NCI-H1436 treated with DMSO at 0.1 percent for 48 hours (cell line): ENCODE data around the gene C6orf132.

Source experiments
- DNase-seq: peaks from one replicate; lab custom pipeline; 2025; lab: John Stamatoyannopoulos, UW

Gene C6orf132

GRCh38 chr6:42136508-42137193 lies 5.8 kb downstream of the C6orf132 start:
- DNase-seq, result no peak

- DNase-seq, result no peak
Observed at GRCh38 chr6:42135722-42136121, 6.7 kb downstream of the C6orf132 start.

DNA sequence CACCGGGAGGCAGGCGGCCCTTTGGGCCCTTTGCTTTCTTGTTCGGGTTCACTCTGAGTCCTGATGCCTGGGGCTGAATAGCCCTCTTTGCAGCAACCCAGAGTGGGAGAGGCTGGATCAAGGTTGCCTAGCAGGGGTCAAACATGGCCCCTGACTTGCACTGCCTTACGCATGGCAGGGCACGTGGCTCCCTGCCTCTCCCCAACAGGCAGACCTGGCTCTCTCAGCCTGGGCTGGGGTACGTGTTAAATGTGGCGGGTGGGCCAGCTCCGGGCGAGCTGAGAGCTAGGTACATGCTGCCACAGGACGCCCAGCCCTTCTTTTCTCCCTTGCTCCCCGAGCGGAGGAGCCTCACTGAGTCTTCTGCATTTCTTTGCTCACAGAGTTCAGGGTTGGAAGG lies 7.3 kb downstream of the C6orf132 start:
- DNase-seq, result no peak

DNA sequence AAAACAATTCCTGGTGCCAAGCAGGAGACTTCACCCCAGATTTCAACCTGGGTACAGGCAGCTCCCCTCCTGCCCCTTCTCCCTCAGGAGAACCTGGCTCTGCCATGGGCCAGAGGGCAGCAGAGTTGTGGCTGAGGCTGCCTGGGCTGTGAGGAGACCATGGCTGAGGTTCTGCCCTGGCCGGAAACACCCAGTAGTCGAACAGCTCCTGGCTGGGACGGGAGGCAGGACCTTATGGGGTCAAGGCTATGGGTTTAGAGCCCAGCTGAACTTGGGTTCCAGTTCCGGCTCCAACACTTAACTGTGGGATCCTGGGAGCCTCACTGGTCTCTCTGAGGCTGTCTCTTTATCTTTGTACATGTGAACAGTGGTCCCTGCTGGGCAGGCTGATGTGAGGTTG lies 8.5 kb downstream of the C6orf132 start:
- DNase-seq, result no peak

DNA sequence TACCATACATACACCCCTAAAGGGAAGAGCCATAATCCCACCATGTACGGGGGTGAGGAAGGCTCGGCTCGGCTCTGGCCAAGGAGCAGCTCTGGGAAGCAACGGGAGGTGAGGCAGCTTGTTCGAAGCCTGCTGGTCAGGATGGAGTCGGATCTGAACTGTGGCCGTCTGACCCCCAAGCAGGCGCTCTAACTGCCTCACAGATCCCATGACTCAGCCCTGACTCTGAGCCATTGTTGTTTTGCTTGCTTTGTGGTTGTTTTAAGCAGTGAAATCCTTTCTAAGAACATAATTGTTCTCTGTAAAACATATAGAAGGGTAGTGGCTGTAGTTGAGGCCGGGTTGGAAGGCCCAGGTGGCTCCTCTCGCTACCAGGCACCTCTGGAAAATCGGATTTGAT lies 10.9 kb downstream of the C6orf132 start:
- DNase-seq, result no peak

GRCh38 chr6:42129360-42129676 lies 13.1 kb downstream of the C6orf132 start:
- no peak for DNase-seq

DNA sequence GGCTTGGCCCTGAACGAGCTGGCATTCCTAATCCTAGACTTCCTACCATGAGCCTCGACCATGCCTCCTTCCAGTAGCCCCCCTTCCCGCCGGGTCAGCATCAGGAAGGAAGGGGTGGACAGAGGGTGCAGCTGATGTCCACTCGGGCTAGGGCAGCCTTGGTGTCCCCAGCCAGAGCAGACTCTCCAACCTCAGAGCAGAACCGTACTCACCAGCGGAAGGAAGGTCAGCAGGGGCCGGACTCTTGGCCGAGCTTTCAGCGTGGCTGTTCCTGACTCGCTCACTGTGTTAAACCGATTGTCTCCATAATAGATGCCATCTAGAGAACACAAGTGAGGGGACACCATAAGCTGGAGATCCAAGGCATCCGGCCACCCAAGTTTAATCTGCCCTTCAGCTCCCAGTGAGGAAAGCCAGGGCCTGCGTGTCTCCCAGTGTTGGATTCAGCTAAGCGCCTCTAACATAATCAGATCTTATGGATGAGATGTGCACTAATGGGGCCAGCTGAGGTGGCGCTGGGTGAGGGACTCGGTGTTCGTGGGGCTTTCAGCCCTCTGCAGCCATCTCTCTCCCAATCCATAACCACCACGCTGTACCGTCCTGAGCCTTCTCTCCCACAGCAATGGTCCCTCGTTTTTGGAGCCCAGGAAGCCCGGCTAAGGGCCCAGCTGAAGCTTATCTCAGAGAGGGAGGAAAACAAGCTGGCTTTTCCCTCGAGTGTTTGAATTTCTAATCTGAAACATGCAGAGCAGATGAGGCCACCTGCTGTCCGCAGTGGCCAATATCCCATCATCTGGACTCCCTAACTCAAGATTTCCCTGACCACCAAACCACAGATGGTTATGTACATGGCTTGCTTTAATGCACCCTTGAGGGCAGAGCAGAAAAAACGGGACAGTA lies 13.7 kb downstream of the C6orf132 start:
- DNase-seq, result no peak

GRCh38 chr6:42125663-42126062 lies 16.8 kb downstream of the C6orf132 start:
- no peak for DNase-seq

DNA sequence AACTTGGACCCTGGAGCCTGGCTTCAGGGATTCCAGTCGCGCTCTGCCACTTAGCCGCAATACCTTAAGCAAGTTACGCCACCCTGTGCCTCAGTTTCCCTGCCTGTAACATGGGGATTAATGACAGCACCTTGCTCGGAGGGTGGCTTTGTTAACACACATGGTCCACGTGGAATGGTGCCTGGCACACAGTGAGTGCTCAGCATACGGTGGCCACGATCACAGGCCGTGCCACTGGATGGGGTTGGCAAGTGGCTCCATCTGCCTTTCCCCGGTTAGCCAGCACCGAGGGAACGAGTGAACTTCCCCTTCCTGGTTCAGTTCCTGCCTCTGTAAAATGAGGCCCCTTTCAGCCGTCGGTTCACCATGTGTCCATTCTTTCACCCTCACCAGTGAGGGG lies 17.2 kb downstream of the C6orf132 start:
- no peak for DNase-seq

DNA sequence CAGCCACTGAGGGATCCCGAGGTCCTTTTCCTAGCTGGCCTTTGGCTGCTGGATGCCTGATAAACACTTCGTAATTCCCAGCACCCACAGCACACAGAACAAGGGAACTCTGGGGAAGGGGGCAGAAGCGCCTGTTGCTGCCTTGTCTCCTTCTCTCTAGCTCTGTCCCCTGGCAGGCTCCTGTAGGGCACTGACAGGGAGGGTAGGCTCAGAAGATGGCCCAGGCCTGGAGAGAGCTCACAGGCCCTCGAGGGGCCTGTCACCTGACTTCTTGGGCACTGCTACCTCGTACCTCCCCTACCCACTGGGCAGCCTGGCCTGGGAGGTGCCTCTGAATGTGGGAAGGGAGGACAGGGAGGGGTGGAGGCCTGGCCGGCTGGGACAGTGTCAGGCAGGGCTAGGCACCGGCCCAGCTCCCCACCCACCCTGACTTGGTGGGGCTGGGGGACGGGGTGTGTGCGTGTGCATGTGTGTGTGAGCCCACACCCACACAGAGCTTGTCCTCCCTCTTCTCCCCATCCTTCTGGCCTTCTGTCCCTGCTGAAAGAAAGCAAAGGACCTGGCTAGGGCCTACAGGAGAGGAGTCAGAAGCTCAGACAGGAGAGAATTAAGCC lies 18.1 kb downstream of the C6orf132 start:
- no peak for DNase-seq

DNA sequence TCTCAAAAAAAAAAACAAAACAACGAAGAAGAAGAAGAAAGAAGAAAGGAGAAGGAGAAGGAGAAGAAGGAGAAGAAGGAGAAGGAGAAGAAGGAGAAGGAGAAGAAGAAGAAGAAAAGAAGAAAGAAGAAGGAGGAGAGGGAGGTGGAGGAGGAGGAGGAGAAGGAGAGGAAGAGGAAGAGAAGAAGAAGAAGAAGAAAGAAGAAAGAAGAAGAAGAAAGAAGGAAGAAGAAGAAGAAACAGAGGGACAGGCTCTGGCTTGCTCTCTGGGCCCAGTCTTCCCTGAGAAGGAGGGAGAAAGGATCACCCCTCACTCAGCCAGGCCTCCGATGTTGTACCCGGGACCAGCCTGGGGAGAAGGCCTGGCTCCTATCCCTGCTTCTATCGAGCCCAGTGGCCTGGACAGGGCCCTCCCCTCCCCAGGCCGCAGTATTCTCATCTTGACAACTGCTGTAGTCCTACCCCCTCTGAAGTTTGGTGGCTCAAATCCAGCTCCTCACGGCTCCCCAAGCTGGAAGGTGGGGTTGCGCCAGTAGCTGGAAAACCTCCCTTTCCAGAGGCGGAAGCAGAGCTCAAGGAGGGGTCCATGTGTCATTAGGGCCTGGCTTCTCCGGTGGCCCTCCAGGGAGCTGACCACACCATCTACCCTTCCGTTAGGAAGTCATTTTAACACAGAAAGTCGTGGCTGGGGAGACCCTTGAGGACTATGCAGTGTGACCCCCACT lies 18.9 kb downstream of the C6orf132 start:
- no peak for DNase-seq

DNA sequence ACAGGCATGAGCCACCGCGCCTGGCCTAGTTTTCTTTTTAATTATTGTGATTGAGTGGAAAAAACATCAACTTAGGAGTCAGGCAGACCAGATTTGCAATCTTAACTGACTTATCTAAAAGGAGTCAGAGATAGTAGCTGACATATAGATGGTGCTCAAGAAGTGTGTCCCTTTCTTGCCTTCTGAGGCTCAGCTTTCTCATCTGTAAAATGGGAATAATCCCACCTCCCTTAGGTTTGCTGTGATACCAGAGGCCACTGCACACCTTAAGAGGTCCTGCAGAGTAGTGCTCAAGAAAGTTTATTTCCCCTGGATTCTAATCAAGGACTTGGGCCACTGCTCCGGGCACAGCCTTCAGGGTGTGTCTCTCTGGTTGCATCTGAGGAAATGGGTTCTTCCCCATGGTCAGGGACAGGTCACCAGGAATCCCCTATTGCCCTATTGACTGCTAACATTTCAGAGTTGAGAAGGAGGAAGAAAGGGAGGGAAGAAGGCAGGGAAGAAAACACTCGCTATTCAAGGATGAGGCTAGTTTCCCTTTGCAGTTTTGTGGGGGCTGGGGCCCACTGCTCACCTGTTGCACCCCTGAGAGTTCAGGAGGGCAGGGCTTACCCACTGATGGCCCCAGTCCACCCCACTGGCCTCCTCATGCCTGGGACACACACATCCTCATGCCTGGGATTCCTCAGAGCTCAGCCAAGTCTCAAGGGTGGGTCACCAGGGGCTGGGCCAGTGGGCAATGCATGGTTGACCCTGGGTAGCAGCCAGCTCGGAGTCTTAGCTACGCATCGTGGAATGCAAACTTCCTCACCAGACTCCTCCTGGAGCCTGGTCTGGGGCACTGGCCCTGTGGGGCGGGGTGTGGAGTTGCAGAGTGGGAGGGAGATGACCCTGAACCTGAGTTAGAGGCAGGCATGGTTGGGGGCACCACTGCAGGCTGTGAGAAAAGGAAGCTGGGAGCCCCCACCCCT lies 21.2 kb downstream of the C6orf132 start:
- no peak for DNase-seq

DNA sequence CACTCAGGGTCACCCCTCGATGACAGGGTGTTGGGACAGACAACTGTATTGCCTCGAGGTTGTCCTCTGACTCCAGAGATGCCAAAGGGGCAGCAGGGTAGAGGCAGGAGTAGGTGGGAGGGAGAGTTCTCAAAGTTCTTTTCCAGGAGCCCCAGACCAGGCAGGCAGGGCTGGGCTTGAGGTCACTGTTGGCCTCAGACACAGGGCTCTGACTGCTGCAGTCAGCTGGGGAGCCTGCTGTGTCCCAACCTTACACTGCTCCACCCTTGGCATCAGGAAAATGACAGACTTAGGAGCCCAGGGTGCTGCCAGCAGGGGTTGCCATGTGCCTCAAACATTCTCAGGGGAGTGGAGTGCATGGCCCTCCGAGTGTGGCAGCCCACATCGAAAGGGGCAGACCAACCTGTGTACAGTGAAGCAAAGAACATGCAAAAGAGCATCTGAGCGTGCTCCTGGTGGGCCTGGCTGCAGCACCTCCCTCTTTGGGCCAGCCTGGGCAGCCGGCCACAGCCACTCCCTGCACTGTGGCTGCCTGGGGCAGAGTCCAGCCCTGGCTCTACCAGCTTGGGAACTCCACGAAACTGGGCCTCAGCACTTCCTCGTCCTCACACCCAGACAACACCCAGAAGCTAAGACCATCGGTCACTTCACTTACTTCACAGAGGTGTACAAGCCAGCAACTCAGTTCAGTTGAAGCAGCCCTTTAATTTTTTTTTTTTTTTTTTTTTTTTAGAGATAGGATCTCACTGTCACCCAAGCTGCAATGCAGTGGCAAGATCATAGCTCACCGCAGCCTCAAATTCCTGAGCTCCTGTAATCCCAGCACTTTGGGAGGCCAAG lies 24.0 kb downstream of the C6orf132 start:
- DNase-seq, result no peak

GRCh38 chr6:42117843-42118161 lies 24.6 kb downstream of the C6orf132 start:
- no peak for DNase-seq

DNA sequence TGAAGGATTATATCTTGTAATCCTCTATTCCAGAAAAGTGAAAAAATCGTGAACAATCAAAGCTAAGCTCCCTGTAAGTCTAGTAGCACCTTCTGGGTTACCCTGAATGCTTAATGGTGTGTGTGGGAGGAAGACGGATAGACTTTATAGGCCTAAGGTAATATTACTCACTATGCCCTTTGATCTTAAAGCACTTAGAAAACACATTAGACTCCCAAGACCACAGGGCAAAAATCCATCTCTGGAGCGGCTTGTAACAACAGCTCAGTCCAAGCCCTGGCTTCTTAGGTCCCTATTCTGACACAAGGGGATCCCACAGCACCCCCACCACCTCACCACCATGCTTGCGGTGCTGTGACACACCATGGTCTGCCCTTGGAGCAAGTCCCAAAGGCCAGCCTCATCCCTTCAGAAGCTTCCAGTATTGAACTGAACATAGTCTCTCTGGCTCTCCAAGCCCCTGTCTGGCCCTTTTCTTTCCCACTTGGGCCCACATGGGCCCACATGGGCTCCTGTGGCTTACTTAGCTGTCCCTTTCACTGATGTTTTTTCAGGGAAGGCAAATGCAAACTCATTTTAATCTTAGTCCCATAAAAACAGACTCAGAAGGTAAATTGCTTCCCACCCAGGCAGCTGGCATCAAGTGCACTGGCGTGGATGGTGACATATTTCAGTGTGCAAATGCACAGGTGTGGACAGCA lies 28.3 kb downstream of the C6orf132 start:
- no peak for DNase-seq

DNA sequence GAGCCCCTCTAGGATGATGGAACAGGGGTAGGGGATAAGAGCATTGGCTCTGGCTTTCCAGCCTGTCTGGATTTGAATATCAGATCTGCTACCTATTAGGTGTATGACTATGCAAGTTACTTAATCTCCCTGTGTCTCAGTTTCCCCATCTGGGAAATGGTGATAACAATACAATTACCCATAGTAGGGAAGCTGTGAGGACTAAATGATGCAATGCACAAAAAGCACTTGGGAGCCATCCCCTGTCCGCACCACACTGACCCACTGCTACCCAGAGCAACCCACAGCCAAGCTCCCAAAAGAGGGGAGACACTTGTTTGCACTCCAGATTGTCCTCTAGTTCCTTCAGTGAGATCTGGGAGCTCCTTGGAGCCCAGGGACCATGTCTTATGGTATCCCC lies 30.1 kb downstream of the C6orf132 start:
- DNase-seq, result no peak

DNA sequence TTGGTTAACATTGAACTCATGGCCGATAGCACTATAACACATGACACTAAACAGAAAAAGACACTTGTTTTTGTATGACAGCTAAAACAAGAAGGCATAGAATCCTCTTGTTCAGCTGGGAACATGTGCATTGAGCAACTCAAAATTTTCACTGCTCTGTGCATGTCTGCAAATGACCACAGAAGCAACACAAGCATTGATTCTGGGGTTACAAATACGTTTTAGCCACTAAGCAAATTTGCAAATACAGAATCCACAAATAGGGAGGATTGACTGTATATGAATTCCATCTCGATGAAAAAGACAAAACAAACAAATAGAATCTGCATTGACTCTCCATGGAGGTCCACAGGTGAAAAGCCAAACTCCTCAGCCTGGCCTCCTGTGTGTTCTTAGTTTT lies 31.7 kb downstream of the C6orf132 start:
- DNase-seq, result no peak

- no peak for DNase-seq
Observed at GRCh38 chr6:42108071-42108470, 34.3 kb downstream of the C6orf132 start.

- DNase-seq, result no peak
Observed at GRCh38 chr6:42106112-42107023, 36.1 kb downstream of the C6orf132 start.
